Heart left ventricle (tissue), 16 donors: ENCODE measurements around the gene CLINT1. TPM values are rescaled to one million over a fixed set of nuclear protein-coding genes. Genes with fewer than 3 reads are reported as not detected.

Experiments used
- ATAC-seq, 4 donors: fragments of 200-7000 bp; cut with Tn5 transposase; one replicate each; pipeline ENCODE4 v1.9.1; 2020 to 2022; ENCODE audit warnings: moderate library complexity in 4 of 4, mild to moderate bottlenecking in 3 of 4, moderate number of reproducible peaks in 1 of 4
- DNase-seq, 5 donors: peaks; one replicate each; pipeline ENCODE4 v3.0.0-alpha.2; 2020
- H3K27ac ChIP-seq, 12 donors: fragments of 200-600 bp; sonication (generic) in 4 of 12; one replicate each; pipeline versions ENCODE4 v1.5.0 to v1.8.0; 2016 to 2022; ENCODE audit warnings: mild to moderate bottlenecking in 2 of 12
- H3K27me3 ChIP-seq, 9 donors: fragments of 200-600 bp; sonication (generic) in 2 of 9; one replicate each; pipeline versions ENCODE4 v1.5.1 to v1.8.0; 2016 to 2022; ENCODE audit warnings: mild to moderate bottlenecking in 3 of 9
- H3K36me3 ChIP-seq, 9 donors: fragments of 200-600 bp; sonication (generic) in 2 of 9; one replicate each; pipeline versions ENCODE4 v1.5.0 to v1.8.0; 2018 to 2022; ENCODE audit warnings: mild to moderate bottlenecking in 2 of 9
- H3K4me1 ChIP-seq, 12 donors: fragments of 200-600 bp; sonication (generic) in 4 of 12; one replicate each; pipeline versions ENCODE4 v1.5.0 to v1.8.0; 2016 to 2022; ENCODE audit warnings: mild to moderate bottlenecking in 3 of 12
- H3K4me3 ChIP-seq, 12 donors: fragments of 200-600 bp; sonication (generic) in 4 of 12; one replicate each; pipeline versions ENCODE4 v1.5.0 to v1.8.0; 2017 to 2022; ENCODE audit warnings: mild to moderate bottlenecking in 9 of 12, moderate library complexity in 4 of 12
- H3K9me3 ChIP-seq, 12 donors: fragments of 200-600 bp; sonication (generic) in 4 of 12; one replicate each; pipeline versions ENCODE4 v1.5.0 to v1.8.0; 2016 to 2022; ENCODE audit warnings: mild to moderate bottlenecking in 1 of 12
- CTCF ChIP-seq, 12 donors: fragments of 200-600 bp; sonication (generic) in 4 of 12; IDR thresholded peaks; one replicate each; pipeline versions ENCODE4 v1.5.0 to v1.8.0; 2018 to 2022; ENCODE audit warnings: antibody characterized with exemption in 12 of 12, mild to moderate bottlenecking in 5 of 12
- POLR2A ChIP-seq, 2 donors: fragments of 450-650 bp; IDR thresholded peaks; one replicate each; pipeline ENCODE4 v1.6.1; 2017; ENCODE audit warnings: antibody characterized with exemption in 2 of 2, mild to moderate bottlenecking in 2 of 2, moderate library complexity in 2 of 2
- WGBS, 4 donors: extraction: QIAGEN DNeasy Blood & Tissue Kit in 2 of 4; methylation state at CpG; one replicate each; pipeline versions ENCODE4 v1.1.5 to v1.1.7; 2013 to 2018; 5-methylcytosine and 5-hydroxymethylcytosine counted together
- intact Hi-C, 10 donors: fragments of 100-400 bp; cut with DNase I; formaldehyde crosslinking; loops; one replicate each; pipeline versions ENCODE4 v1.11.1 to v1.14.2; 2022
- polyA plus RNA-seq, 2 donors: library from polyadenylated mRNA; stranded (reverse); fragments of 200-250 nt; gene quantifications; one replicate each; pipeline ENCODE4 v1.2.3, GENCODE V29; 2013
- total RNA-seq, 9 donors: library from RNA; depleted of rRNA in 2 of 9; stranded (reverse); fragments of >200 nt in 2 of 9; fragmentation: NEBNext Ultra II Directional in 3 of 9; extraction: Animal tissue kit (Norgen Biotek cat#: 25700) in 3 of 9; gene quantifications; one replicate each; pipeline versions ENCODE4 v1.1.0 to v1.2.4, GENCODE V29; 2016 to 2023
- donor health status: ischemic (EF 13 %, LVEDD 7.1; RV severe dilation, severe dysfunction).
- donor health status: healthy with polysubstance abuse.
- donor health status: DM: no; HTN: yes; CAD: no.
- donor health status: DM: no; HTN: no; CAD: no.
- donor health status: ischemic (EF 25% LVEDD 6.9; RV normal size, moderate dysfunction).
- donor health status: ischemic (EF 25% LVEDD 5.7; RV mildly dilated, moderate dysfunction).
- donor health status: healthy.
- donor health status: DM: yes; HTN: yes; CAD: no.
- donor health status: ischemic (EF 35%, LVEDD 5.7; RV mildly dilated, moderate dysfunction).
- donor health status: nonischemic (EF 11% LVEDD 7.7; RV severe dilation, severe dysfunction).
- donor health status: DM: yes; HTN: yes; CAD: no.
- donor health status: PGD.
- donor health status: ischemic (EF 29% LVEDD 5.4; RV normal size, mild dysfunction).
- donor health status: nonischemic (EF 23%, LVEDD 6.1; RV moderate dilation, normal function).

The CLINT1 gene
- total and polyA plus RNA-seq, 11 donors, result 13.0 to 84.8 (median 48.7) TPM

- intact Hi-C loops, result no loop called here
- DNase-seq, result no peak
- TF ChIP-seq CTCF (IDR thresholded peaks at IDR 0.05) (no peak), POLR2A (IDR thresholded peaks at IDR 0.05) (no peak)
- no peaks in the 10 kb centered on the region for H3K4me1 ChIP-seq
- WGBS, 4 donors, result 91 to 94% (median 93%) methylated on average over 3 of the region's 3 CpGs
- peaks cover 0 to 78% (median 61%) of the 10 kb centered on the region in 9 donors for H3K36me3 ChIP-seq
- no peaks in the 10 kb centered on the region for H3K27me3 ChIP-seq
- no peak overlapping the region for H3K27ac ChIP-seq
- ATAC-seq, result no peak
- no peak overlapping the region for H3K4me3 ChIP-seq
- no peaks in the 10 kb centered on the region for H3K9me3 ChIP-seq
Measured at GRCh38 chr5:157785801-157786200, 73.1 kb downstream of the CLINT1 start.

- ATAC-seq, result no peak
- Histone ChIP-seq H3K36me3 (peaks cover 0 to 13% (median under 1%) of the 10 kb centered on the region in 9 donors), H3K4me3 (no peak overlapping the region), H3K27me3 (no peaks in the 10 kb centered on the region), H3K4me1 (no peaks in the 10 kb centered on the region), H3K27ac (no peak overlapping the region), H3K9me3 (no peaks in the 10 kb centered on the region)
- TF ChIP-seq CTCF (IDR thresholded peaks at IDR 0.05) (no peak), POLR2A (IDR thresholded peaks at IDR 0.05) (no peak)
- WGBS, 4 donors, result 90 to 94% (median 92%) methylated on average over 6 of the region's 6 CpGs
- DNase-seq, result no peak
- intact Hi-C loops, result no loop called here
Measured at GRCh38 chr5:157779221-157779620, 79.7 kb downstream of the CLINT1 start.

GRCh38 chr5:157778121-157778805, 80.7 kb downstream of the CLINT1 start:
- DNase-seq (no peak), ATAC-seq (no peak)
- TF ChIP-seq POLR2A (IDR thresholded peaks at IDR 0.05) (no peak), CTCF (IDR thresholded peaks at IDR 0.05) (no peak)
- Histone ChIP-seq H3K27ac (no peak overlapping the region), H3K9me3 (no peaks in the 10 kb centered on the region), H3K4me1 (no peaks in the 10 kb centered on the region), H3K27me3 (no peaks in the 10 kb centered on the region), H3K4me3 (no peak overlapping the region), H3K36me3 (peaks cover 0 to 5% (median 0%) of the 10 kb centered on the region in 9 donors)
- intact Hi-C loops, result no loop called here
- WGBS, 4 donors, result 70 to 72% (median 71%) methylated on average over 8 of the region's 8 CpGs

- peaks cover 0 to 4% (median 0%) of the 10 kb centered on the region in 12 donors for H3K9me3 ChIP-seq
- intact Hi-C loops, result no loop called here
- 86 to 91% (median 89%) methylated on average over 10 of the region's 10 CpGs for WGBS, 4 donors
- no peaks in the 10 kb centered on the region for H3K36me3 ChIP-seq
- no peak overlapping the region for H3K4me3 ChIP-seq
- ATAC-seq (no peak), DNase-seq (no peak)
- H3K27me3 ChIP-seq, result no peaks in the 10 kb centered on the region
- peaks cover 0 to 2% (median 0%) of the 10 kb centered on the region in 12 donors for H3K4me1 ChIP-seq
- H3K27ac ChIP-seq, result no peak overlapping the region
- TF ChIP-seq CTCF (IDR thresholded peaks at IDR 0.05) (no peak), POLR2A (IDR thresholded peaks at IDR 0.05) (no peak)
Measured at GRCh38 chr5:157772127-157772526, 86.8 kb downstream of the CLINT1 start.
